Sigmoid colon (tissue), 7 donors: Measurements from ENCODE around the gene SIM2. TPM values are rescaled to one million over a fixed set of nuclear protein-coding genes. Genes with fewer than 3 reads are reported as not detected.

ENCODE experiments used
- DNase-seq: peaks from one replicate; pipeline ENCODE4 v3.0.0-alpha.2; 2019
- H3K27ac ChIP-seq, 4 donors: fragments of 200-600 bp; sonication (generic); one replicate each; pipeline ENCODE4 v1.5.1; 2016 to 2019; ENCODE audit warnings: mild to moderate bottlenecking in 1 of 4
- H3K27me3 ChIP-seq, 3 donors: fragments of 200-600 bp; sonication (generic); one replicate each; pipeline ENCODE4 v1.5.1; 2019; ENCODE audit warnings: mild to moderate bottlenecking in 1 of 3
- H3K36me3 ChIP-seq, 4 donors: fragments of 200-600 bp; sonication (generic); one replicate each; pipeline ENCODE4 v1.5.1; 2016 to 2019
- H3K4me1 ChIP-seq, 4 donors: fragments of 200-600 bp; sonication (generic); one replicate each; pipeline ENCODE4 v1.5.1; 2017 to 2019
- H3K4me3 ChIP-seq, 4 donors: fragments of 200-600 bp; sonication (generic); one replicate each; pipeline ENCODE4 v1.5.1; 2017 to 2019; ENCODE audit warnings: mild to moderate bottlenecking in 2 of 4, moderate library complexity in 1 of 4
- H3K9me3 ChIP-seq, 4 donors: fragments of 200-600 bp in 3 of 4; sonication (generic) in 3 of 4; one replicate each; pipeline versions ENCODE4 v1.5.1 to v1.6.1; 2013 to 2019
- EP300 ChIP-seq, 4 donors: sonication (generic); formaldehyde crosslinking; IDR thresholded peaks; one replicate each; pipeline ENCODE4 v1.6.1; 2017; ENCODE audit warnings: antibody characterized with exemption in 4 of 4
- POLR2A ChIP-seq, 2 donors: fragments of 450-650 bp; IDR thresholded peaks; one replicate each; pipeline ENCODE4 v1.6.1; 2016; ENCODE audit warnings: antibody characterized with exemption in 2 of 2, mild to moderate bottlenecking in 2 of 2, moderate library complexity in 2 of 2
- POLR2AphosphoS5 ChIP-seq, 4 donors: sonication (generic); formaldehyde crosslinking; IDR thresholded peaks; one replicate each; pipeline ENCODE4 v1.6.1; 2017; ENCODE audit warnings: antibody characterized with exemption in 4 of 4
- WGBS, 2 donors: extraction: QIAGEN DNeasy Blood & Tissue Kit; methylation state at CpG; one replicate each; pipeline ENCODE4 v1.1.7; 2013; 5-methylcytosine and 5-hydroxymethylcytosine counted together
- intact Hi-C: fragments of 100-400 bp; cut with DNase I; formaldehyde crosslinking; loops from one replicate; pipeline ENCODE4 v1.15.1; 2023
- polyA plus RNA-seq, 3 donors: library from polyadenylated mRNA; stranded (reverse); fragments of 200-250 nt; gene quantifications; one replicate each; pipeline ENCODE4 v1.2.3, GENCODE V29; 2013
- total RNA-seq, 4 donors: library from RNA; depleted of rRNA; stranded (reverse); fragments of >200 nt; gene quantifications; one replicate each; pipeline ENCODE4 v1.1.0, GENCODE V29; 2016
- TF ChIP-seq, protein P1 (sequence below), 4 experiments: fragments of 450-650 bp in 3 of 4; fragments of 200-600 bp in 1 of 4; IDR thresholded peaks; one replicate each; pipeline ENCODE4 v1.5.1; 2016 to 2019; ENCODE audit warnings: antibody characterized with exemption in 4 of 4, mild to moderate bottlenecking in 3 of 4, moderate library complexity in 2 of 4
- donor health status: healthy with polysubstance abuse.
- donor health status: Bipolar disorder and iron deficiency.
- donor health status: healthy.

The SIM2 gene
- total and polyA plus RNA-seq, 7 donors, result 0.01 to 0.60 TPM; not detected in 5

DNA sequence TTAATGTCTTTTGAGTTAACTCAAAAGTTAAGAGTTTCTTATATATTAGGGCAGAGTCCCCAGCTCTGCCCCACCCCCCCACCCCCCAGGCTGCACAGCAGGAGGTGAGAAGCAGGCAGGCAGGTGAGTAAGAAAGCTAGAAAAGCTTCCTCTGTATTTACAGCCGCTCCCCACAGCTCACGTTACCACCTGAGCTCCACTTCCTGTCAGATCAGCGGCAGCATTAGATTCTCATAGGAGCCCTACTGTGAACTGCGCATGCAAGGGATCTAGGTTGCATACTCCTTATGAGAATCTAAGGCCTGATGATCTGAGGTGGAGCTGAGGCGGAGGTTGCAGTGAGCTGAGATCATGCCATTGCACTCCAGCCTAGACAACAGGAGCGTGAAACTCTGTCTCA, 81.9 kb downstream of the SIM2 start:
- Histone ChIP-seq H3K4me3 (no peak overlapping the region), H3K4me1 (no peaks in the 10 kb centered on the region), H3K9me3 (no peaks in the 10 kb centered on the region), H3K27me3 (no peaks in the 10 kb centered on the region), H3K27ac (no peak overlapping the region), H3K36me3 (no peaks in the 10 kb centered on the region)
- no peak for DNase-seq
- 76 to 92% methylated on average over 6 of the region's 6 CpGs for WGBS, 2 donors
- TF ChIP-seq POLR2AphosphoS5 (IDR thresholded peaks at IDR 0.05) (no peak), POLR2A (IDR thresholded peaks at IDR 0.05) (no peak), EP300 (IDR thresholded peaks at IDR 0.05) (no peak)
- TF ChIP-seq, protein P1, sequence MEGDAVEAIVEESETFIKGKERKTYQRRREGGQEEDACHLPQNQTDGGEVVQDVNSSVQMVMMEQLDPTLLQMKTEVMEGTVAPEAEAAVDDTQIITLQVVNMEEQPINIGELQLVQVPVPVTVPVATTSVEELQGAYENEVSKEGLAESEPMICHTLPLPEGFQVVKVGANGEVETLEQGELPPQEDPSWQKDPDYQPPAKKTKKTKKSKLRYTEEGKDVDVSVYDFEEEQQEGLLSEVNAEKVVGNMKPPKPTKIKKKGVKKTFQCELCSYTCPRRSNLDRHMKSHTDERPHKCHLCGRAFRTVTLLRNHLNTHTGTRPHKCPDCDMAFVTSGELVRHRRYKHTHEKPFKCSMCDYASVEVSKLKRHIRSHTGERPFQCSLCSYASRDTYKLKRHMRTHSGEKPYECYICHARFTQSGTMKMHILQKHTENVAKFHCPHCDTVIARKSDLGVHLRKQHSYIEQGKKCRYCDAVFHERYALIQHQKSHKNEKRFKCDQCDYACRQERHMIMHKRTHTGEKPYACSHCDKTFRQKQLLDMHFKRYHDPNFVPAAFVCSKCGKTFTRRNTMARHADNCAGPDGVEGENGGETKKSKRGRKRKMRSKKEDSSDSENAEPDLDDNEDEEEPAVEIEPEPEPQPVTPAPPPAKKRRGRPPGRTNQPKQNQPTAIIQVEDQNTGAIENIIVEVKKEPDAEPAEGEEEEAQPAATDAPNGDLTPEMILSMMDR (IDR thresholded peaks at IDR 0.05), result no peak
- intact Hi-C loops, result no loop called here

- no peaks in the 10 kb centered on the region for H3K9me3 ChIP-seq
- intact Hi-C loops, result no loop called here
- TF ChIP-seq POLR2A (IDR thresholded peaks at IDR 0.05) (no peak), EP300 (IDR thresholded peaks at IDR 0.05) (no peak), POLR2AphosphoS5 (IDR thresholded peaks at IDR 0.05) (no peak)
- TF ChIP-seq, protein P1 (IDR thresholded peaks at IDR 0.05), result no peak
- no peak overlapping the region for H3K4me3 ChIP-seq
- 96 to 97% methylated on average over 8 of the region's 8 CpGs for WGBS, 2 donors
- DNase-seq, result no peak
- no peak overlapping the region for H3K27ac ChIP-seq
- H3K27me3 ChIP-seq, result no peaks in the 10 kb centered on the region
- no peaks in the 10 kb centered on the region for H3K36me3 ChIP-seq
- no peaks in the 10 kb centered on the region for H3K4me1 ChIP-seq
Measured at GRCh38 chr21:36783612-36784374, 84.9 kb downstream of the SIM2 start.

GRCh38 chr21:36784947-36785346, 86.0 kb downstream of the SIM2 start:
- DNase-seq, result no peak
- 36 to 78% methylated on average over 12 of the region's 12 CpGs for WGBS, 2 donors
- TF ChIP-seq EP300 (IDR thresholded peaks at IDR 0.05), result no peak
- Histone ChIP-seq H3K4me3 (no peak overlapping the region), H3K27me3 (no peaks in the 10 kb centered on the region), H3K36me3 (no peaks in the 10 kb centered on the region), H3K9me3 (no peaks in the 10 kb centered on the region), H3K27ac (no peak overlapping the region), H3K4me1 (no peaks in the 10 kb centered on the region)
- intact Hi-C loops, result no loop called here

GRCh38 chr21:36785615-36786014, 86.7 kb downstream of the SIM2 start:
- no peak overlapping the region for H3K27ac ChIP-seq
- TF ChIP-seq, protein P1 (IDR thresholded peaks at IDR 0.05), result no peak
- TF ChIP-seq POLR2AphosphoS5 (IDR thresholded peaks at IDR 0.05) (no peak), POLR2A (IDR thresholded peaks at IDR 0.05) (no peak), EP300 (IDR thresholded peaks at IDR 0.05) (no peak)
- DNase-seq, result no peak
- WGBS, 2 donors, result 93 to 97% methylated on average over 2 of the region's 2 CpGs
- no peak overlapping the region for H3K4me3 ChIP-seq
- H3K9me3 ChIP-seq, result no peaks in the 10 kb centered on the region
- no peaks in the 10 kb centered on the region for H3K4me1 ChIP-seq
- intact Hi-C loops, result no loop called here
- no peaks in the 10 kb centered on the region for H3K36me3 ChIP-seq
- H3K27me3 ChIP-seq, result no peaks in the 10 kb centered on the region

- Histone ChIP-seq H3K27me3 (no peaks in the 10 kb centered on the region), H3K9me3 (no peaks in the 10 kb centered on the region), H3K4me3 (no peak overlapping the region), H3K4me1 (no peaks in the 10 kb centered on the region), H3K36me3 (no peaks in the 10 kb centered on the region), H3K27ac (no peak overlapping the region)
- no peak for TF ChIP-seq EP300 (IDR thresholded peaks at IDR 0.05)
- TF ChIP-seq POLR2AphosphoS5 (IDR thresholded peaks at IDR 0.05), result no peak
- TF ChIP-seq, protein P1 (IDR thresholded peaks at IDR 0.05), result no peak
- TF ChIP-seq POLR2A (IDR thresholded peaks at IDR 0.05), result no peak
- 94% methylated on average over 4 of the region's 4 CpGs for WGBS, 2 donors
- DNase-seq, result no peak
- intact Hi-C loops, result no loop called here
Measured at GRCh38 chr21:36786186-36786585, 87.3 kb downstream of the SIM2 start.
